GM18867 (cell line): Measurements from ENCODE around the gene UBE2S.

Source experiments
- ATAC-seq: cut with Tn5 transposase; IDR thresholded peaks from one replicate; pipeline ENCODE4 v1.9.1; 2021; ENCODE audit warnings: mild to moderate bottlenecking, moderate library complexity; ENCODE audit not compliant: unreplicated experiment

UBE2S gene

GRCh38 chr19:55366790-55367189 is 40.8 kb downstream of the UBE2S start:
- ATAC-seq, result no peak

DNA sequence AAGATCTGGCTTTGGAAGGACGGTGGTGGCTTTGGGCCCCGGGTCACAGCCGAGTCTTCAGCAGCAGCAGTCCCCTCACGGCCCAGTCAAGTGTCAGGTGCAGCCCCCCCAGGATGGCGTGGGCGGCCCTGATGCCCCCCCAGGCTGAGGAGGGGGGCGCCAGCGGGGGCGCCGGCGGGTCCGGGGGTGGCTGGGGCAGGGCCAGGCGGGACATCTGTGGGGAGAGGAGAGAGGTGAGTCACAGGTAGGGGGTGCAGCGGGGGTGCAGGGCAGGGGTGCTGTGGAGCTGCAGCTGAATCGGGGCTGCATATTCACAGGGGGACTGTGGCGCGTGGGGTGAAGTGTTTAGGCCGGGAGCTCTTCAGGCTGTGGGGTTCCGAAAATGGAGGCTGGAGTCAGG is 41.6 kb downstream of the UBE2S start:
- ATAC-seq, result no peak

GRCh38 chr19:55365245-55365644 is 42.3 kb downstream of the UBE2S start:
- ATAC-seq, result no peak

GRCh38 chr19:55362990-55363716 is 44.4 kb downstream of the UBE2S start, which contains the start of gene GARIN5B:
Gene GARIN5B (minus strand): TSS chr19:55363260. CDS start chr19:55363066, 194 bp downstream.
- ATAC-seq, result no peak

- no peak for ATAC-seq
These were observed 45.2 kb downstream of the UBE2S start for GRCh38 chr19:55362174-55362989.

DNA sequence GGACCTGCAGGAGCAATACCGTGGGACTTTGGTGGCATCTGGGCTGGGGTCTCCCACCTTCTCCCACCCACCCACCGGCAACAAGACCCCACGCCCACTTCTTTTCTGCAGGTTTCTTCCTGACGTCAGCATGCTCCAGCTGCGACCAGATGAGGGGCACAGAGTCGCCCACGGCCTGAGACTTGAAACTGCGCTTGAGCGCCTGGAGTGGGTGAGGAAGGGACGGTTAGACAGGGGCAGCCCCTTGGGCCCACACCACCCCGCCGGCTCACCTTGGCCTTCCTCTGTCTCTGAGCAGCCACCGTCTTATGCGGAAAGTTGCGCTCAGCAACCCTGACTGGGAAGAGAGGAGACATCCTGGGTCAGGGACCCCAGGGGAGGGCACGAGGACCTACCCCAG is 46.7 kb downstream of the UBE2S start:
- ATAC-seq, result no peak

DNA sequence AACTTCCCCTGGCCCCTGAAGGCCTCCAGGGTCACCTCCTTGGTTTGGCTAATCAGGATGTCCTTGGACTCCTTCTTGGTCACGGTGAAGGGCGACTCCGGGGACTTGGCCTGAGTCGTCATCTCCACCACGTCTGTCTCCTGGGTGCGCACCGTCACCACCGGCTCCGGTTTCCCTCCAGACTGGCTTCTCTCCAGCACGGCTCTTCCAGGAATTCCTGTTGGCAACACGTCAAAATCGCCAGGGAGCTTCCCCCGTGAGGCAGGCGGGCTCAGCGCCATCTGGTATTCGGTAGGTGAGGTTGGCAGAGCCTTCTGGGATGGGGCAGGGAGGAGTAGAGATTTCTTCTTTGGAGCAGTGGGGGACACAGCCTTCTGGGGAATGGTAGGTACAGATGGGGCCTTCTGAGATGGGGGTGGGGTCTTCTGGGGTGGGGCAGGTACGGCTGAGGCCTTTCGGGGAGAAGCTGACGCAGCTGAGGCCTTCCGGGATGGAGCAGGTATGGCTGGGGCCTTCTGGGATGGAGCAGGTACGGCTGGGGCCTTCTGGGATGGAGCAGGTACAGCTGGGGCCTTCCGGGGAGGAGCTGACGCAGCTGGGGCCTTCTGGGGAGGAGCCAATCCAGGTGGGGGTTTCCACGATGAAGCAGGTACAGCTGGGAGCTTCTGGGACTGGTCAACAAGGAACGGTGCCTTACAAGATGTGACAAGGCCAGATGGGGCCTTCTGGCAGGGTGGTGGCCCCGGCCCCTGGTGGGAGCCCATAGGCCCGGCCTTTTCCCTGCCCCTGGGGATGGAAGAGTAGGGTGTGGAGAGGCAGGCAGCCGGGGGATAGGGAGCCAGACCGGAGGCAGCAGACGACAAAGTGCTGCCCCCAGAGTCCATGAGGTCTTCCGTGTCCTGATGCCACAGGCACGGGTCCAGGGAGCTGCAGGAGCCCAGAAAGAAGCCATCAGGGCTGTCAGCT is 48.4 kb downstream of the UBE2S start:
- ATAC-seq, result no peak

GRCh38 chr19:55358493-55358892 is 49.1 kb downstream of the UBE2S start:
- no peak for ATAC-seq

- ATAC-seq, result no peak
These were observed 52.3 kb downstream of the UBE2S start for GRCh38 chr19:55355213-55355821.

DNA sequence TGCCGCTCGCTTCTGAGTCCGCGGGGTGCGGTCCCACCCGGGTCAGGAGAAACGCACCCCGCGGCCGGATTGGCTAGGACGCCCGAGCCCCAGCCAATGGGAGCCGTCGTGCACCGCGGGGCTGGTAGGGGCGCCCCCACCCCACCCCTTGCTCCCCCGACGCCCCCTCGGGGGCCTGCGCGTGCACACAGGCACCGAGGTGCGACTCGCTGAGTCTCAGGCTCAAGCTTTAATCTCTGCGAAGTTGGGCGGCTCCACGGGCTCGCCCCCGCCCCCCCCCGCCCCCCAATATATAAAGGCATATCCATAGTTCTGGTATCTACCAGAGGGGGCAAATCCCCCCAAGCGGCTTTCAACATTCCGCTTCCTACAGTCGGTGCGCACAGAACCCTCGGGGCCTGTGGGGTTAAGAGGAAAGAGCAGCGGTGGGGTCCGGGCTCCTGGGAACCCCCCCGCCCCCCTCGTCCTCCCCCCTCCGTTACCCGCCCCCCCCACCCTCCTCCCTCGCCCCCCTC is 52.8 kb downstream of the UBE2S start, which contains the start of gene COX6B2:
COX6B2 (minus strand) TSS at position 22 of the 515 bp plus-strand sequence. CDS start 198 bp downstream, outside the sequence.
- ATAC-seq, result no peak

GRCh38 chr19:55353803-55354697 is 53.5 kb downstream of the UBE2S start:
- no peak for ATAC-seq

DNA sequence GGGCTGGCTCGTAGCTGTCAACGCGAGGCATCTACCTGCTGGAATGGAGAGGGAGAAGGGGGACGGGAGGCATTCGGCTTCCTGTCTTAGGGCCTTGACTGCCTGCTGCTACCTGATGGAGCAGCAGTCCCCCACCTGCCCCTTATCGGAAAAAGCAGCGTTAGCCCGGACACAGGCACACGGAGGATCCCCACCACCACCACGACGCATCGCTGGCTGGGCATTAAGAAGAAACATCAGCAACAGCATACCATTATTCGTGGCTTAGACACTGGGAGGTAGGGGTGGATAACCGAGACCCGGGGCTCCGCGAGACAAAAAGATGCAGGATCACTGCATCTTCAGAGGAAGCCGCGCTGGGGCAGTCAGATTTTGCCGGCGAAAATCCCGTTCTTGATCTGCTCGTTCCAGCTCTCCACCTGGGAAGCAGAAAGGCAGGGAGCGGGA is 54.2 kb downstream of the UBE2S start:
- no peak for ATAC-seq

DNA sequence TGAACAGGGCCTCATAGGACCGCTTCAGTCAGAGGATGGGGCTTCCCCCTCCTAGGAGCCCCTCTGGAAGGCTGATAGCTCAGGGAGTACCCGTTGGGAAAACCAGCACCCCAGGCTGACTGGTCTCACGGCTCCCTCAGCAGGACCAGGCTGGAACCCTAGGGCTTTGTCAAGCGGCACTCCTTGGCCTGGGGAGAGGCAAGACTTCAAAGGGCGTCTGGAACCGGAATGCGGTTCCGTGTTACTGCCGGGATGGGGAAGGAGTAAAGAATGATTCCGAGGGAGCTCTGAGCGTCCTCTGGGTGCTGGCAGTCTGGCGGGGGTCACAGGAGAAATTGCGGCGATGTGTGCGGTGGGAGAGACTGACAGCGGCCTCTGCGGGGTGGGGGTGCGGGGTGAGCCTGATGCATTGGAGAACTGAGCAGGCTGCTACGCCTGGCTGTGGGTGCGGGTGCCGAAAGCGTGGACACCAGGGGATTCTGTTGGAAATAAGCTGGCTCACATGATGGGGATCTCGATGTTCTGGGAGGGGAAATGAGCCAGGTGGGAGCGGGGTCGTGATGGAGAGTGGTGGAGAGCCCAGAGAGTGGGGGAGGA is 54.9 kb downstream of the UBE2S start:
- ATAC-seq, result no peak

DNA sequence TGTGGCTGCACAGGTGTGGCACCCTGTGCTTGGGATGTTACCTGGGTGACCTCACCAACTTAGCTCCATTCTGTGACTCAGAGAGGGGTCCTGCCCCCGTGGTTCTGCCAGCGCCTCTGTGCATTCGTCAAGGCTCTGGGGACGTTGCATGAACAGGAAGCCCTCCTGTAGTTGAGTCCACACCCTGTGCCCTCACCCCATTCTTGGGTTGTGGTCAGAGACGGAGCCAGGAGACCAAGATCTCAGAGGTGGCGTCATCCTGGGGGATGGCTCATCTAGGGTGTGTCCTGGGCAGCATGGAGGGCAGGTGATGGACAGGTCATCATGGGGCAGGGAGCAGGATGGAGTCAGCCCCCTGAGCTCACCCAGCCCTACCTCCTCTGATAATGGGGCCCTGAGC is 55.5 kb downstream of the UBE2S start:
- no peak for ATAC-seq

- no peak for ATAC-seq
These were observed 56.8 kb downstream of the UBE2S start for GRCh38 chr19:55350620-55351315.
